DND-41 (cell line): ENCODE measurements around the gene KLF9.

ENCODE experiments used
- CTCF ChIP-seq: IDR thresholded peaks from 2 replicates; pipeline ENCODE4 v1.5.1; 2012; ENCODE audit warnings: borderline replicate concordance, low read length, moderate library complexity, mild to moderate bottlenecking; ENCODE audit not compliant: poor library complexity, severe bottlenecking; ENCODE audit errors: extremely low read depth
- EZH2 ChIP-seq: IDR thresholded peaks from 3 replicates; pipeline ENCODE4 v1.6.1; 2012; ENCODE audit warnings: borderline replicate concordance, low read depth, mild to moderate bottlenecking, moderate library complexity, low read length, inconsistent platforms; ENCODE audit not compliant: severe bottlenecking

GRCh38 chr9:70403166-70403565 lies 11.3 kb downstream of the KLF9 start:
- no peak for TF ChIP-seq EZH2
- TF ChIP-seq CTCF, result no peak
